CD4-positive, alpha-beta T cell treated with Interleukin-2 at 100 ng/mL for 4 hours (primary cell): ENCODE measurements around the gene PITRM1.
"Not testable (repeated sequence)": the region's sequence is repeated elsewhere in the genome, so short reads cannot be mapped to it uniquely, and the experiment has no call there.

ENCODE experiments used
- DNase-seq: peaks from one replicate; pipeline ENCODE4 v3.0.0-alpha.2; 2020; ENCODE audit warnings: low spot score

The PITRM1 gene

GRCh38 chr10:3122034-3122433 lies 50.5 kb downstream of the PITRM1 start:
- no peak for DNase-seq

GRCh38 chr10:3119796-3120459 lies 52.7 kb downstream of the PITRM1 start:
- no peak for DNase-seq

- DNase-seq: no peak
Observed at GRCh38 chr10:3118641-3119091, 53.9 kb downstream of the PITRM1 start.

- no peak for DNase-seq
Observed at GRCh38 chr10:3117486-3117885, 55.1 kb downstream of the PITRM1 start.

- no peak for DNase-seq
Observed at GRCh38 chr10:3116508-3117100, 56.0 kb downstream of the PITRM1 start.

- no peak for DNase-seq
Observed at GRCh38 chr10:3115685-3116084, 56.9 kb downstream of the PITRM1 start.

- DNase-seq: no peak
Observed at GRCh38 chr10:3113343-3113720, 59.2 kb downstream of the PITRM1 start.

GRCh38 chr10:3111621-3112163 lies 60.9 kb downstream of the PITRM1 start:
- no peak for DNase-seq

- no peak for DNase-seq
Observed at GRCh38 chr10:3110782-3111620, 61.6 kb downstream of the PITRM1 start.

GRCh38 chr10:3109633-3110032 lies 62.9 kb downstream of the PITRM1 start:
- no peak for DNase-seq

GRCh38 chr10:3109196-3109595 lies 63.4 kb downstream of the PITRM1 start:
- no peak for DNase-seq

GRCh38 chr10:3108575-3109105 lies 63.9 kb downstream of the PITRM1 start:
- no peak for DNase-seq

- no peak for DNase-seq
Observed at GRCh38 chr10:3108033-3108432, 64.5 kb downstream of the PITRM1 start.

GRCh38 chr10:3107426-3107961 lies 65.1 kb downstream of the PITRM1 start:
- no peak for DNase-seq

GRCh38 chr10:3106928-3107425 lies 65.6 kb downstream of the PITRM1 start:
- DNase-seq: no peak

GRCh38 chr10:3106328-3106727 lies 66.3 kb downstream of the PITRM1 start:
- not testable (repeated sequence) for DNase-seq

- DNase-seq: no peak
Observed at GRCh38 chr10:3105905-3106304, 66.7 kb downstream of the PITRM1 start.

- DNase-seq: no peak
Observed at GRCh38 chr10:3105166-3105565, 67.4 kb downstream of the PITRM1 start.

- DNase-seq: no peak
Observed at GRCh38 chr10:3104251-3104918, 68.2 kb downstream of the PITRM1 start.

- DNase-seq: no peak
Observed at GRCh38 chr10:3103646-3104045, 68.9 kb downstream of the PITRM1 start.

GRCh38 chr10:3102720-3103427 lies 69.7 kb downstream of the PITRM1 start:
- DNase-seq: no peak
